Common myeloid progenitor, CD34-positive (primary cell): ENCODE measurements around the gene KLHL8.

Experiments used
- CTCF ChIA-PET: fragments of 350-600 bp; sonication (Branson Sonifier 250); formaldehyde crosslinking; loops from one replicate; lab custom pipeline; 2021; ENCODE audit warnings: antibody characterized with exemption; lab: Charles Lee
- POLR2A ChIA-PET: fragments of 350-600 bp; sonication (Branson Sonifier 250); formaldehyde crosslinking; loops from one replicate; lab custom pipeline; 2021; ENCODE audit warnings: antibody characterized with exemption; lab: Charles Lee
- DNase-seq, 3 donors: peaks; one replicate each; pipeline versions ENCODE4 v3.0.0 to v3.0.0-alpha.2; 2013
- H3K27ac ChIP-seq, 2 experiments: 1 replicate in 1 of 2; 2 replicates in 1 of 2; pipeline ENCODE4 v1.7.0; 2013; ENCODE audit warnings: inconsistent platforms in 2 of 2, low read length in 2 of 2, mild to moderate bottlenecking in 2 of 2, low read depth in 1 of 2, moderate library complexity in 1 of 2; ENCODE audit not compliant: severe bottlenecking in 2 of 2, insufficient read depth in 1 of 2, poor library complexity in 1 of 2
- H3K27me3 ChIP-seq, 5 experiments: replicated peaks in 2 of 5; 1 replicate in 3 of 5; 2 replicates in 2 of 5; pipeline versions ENCODE4 v1.6.1 to v1.7.0; 2013; ENCODE audit warnings: low read length in 4 of 5, mild to moderate bottlenecking in 2 of 5, moderate library complexity in 2 of 5, inconsistent platforms in 1 of 5; ENCODE audit not compliant: insufficient read depth in 5 of 5, control insufficient read depth in 4 of 5
- H3K36me3 ChIP-seq, 4 experiments: 1 replicate in 2 of 4; 2 replicates in 2 of 4; pipeline versions ENCODE4 v1.6.1 to v1.7.0; 2013; ENCODE audit warnings: low read length in 3 of 4, control low read depth in 1 of 4, mild to moderate bottlenecking in 1 of 4; ENCODE audit not compliant: control insufficient read depth in 4 of 4, insufficient read depth in 4 of 4
- H3K4me1 ChIP-seq, 4 experiments: 1 replicate in 3 of 4; 2 replicates in 1 of 4; pipeline versions ENCODE4 v1.6.1 to v1.7.1; 2013; ENCODE audit warnings: low read length in 3 of 4, mild to moderate bottlenecking in 3 of 4, control low read depth in 1 of 4, inconsistent platforms in 1 of 4, moderate library complexity in 1 of 4; ENCODE audit not compliant: control insufficient read depth in 4 of 4, insufficient read depth in 4 of 4; ENCODE audit errors: control extremely low read depth in 1 of 4
- H3K4me3 ChIP-seq, 7 experiments: 1 replicate in 4 of 7; 2 replicates in 3 of 7; pipeline versions ENCODE4 v1.5.1 to v1.7.0; 2013; ENCODE audit warnings: mild to moderate bottlenecking in 7 of 7, low read length in 6 of 7, moderate library complexity in 6 of 7, inconsistent platforms in 2 of 7, low read depth in 2 of 7, control low read depth in 1 of 7; ENCODE audit not compliant: insufficient read depth in 4 of 7, control insufficient read depth in 1 of 7; ENCODE audit errors: extremely low read depth in 1 of 7
- H3K9me3 ChIP-seq, 5 experiments: 1 replicate in 4 of 5; 2 replicates in 1 of 5; pipeline versions ENCODE4 v1.6.1 to v1.7.1; 2013; ENCODE audit warnings: low read length in 4 of 5, mild to moderate bottlenecking in 2 of 5, inconsistent platforms in 1 of 5, low read depth in 1 of 5, moderate library complexity in 1 of 5; ENCODE audit not compliant: control insufficient read depth in 4 of 5, insufficient read depth in 2 of 5; ENCODE audit errors: control extremely low read depth in 1 of 5
- WGBS: methylation state at CpG from one replicate; pipeline ENCODE4 v1.1.5; 2013; ENCODE audit not compliant: insufficient coverage; 5-methylcytosine and 5-hydroxymethylcytosine counted together

KLHL8 gene

DNA sequence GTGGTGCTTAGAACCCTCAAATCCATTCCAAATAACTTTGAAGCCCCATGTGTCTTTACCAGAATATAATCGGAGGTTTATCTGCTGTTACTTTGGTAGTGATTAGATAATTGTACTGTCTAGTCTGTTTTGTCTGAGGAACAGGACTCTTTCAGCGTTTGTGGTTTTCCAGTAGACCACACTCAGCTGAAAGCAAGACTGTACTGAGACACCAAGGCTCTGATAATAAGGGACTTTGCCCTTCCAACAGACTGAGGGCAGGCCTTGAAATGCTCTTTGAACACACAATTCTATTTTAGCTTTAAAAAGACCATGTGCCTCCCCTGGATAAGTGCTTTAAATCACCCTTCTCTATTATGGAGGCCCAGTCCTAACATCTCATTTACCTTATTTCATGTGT lies 76.1 kb downstream of the KLHL8 start:
- CTCF ChIA-PET, result interaction anchor here (0.7 to 1.6 kb wide), 2 partner anchors 11 to 91 kb away, joined by 3 to 4 read pairs; no protein-coding TSS in a partner anchor
- Histone ChIP-seq H3K27me3 (no peaks in the 10 kb centered on the region), H3K27ac (peak overlapping the region in 1 of 2 experiments; percentile 16), H3K4me1 (peaks cover 0 to 13% (median 5%) of the 10 kb centered on the region in 4 experiments), H3K9me3 (no peaks in the 10 kb centered on the region), H3K4me3 (no peak overlapping the region), H3K36me3 (peaks cover 5 to 33% (median 16%) of the 10 kb centered on the region in 4 experiments)
- POLR2A ChIA-PET, result interaction anchor here (0.6 kb wide), 1 partner anchor 247 kb away, joined by 3 read pairs; the partner anchor contains the start of gene HSD17B11
- DNase-seq, result peak in 2 of 3 donors; percentile 41 to 54
- 0% methylated on average over 1 of the region's 2 CpGs for WGBS

DNA sequence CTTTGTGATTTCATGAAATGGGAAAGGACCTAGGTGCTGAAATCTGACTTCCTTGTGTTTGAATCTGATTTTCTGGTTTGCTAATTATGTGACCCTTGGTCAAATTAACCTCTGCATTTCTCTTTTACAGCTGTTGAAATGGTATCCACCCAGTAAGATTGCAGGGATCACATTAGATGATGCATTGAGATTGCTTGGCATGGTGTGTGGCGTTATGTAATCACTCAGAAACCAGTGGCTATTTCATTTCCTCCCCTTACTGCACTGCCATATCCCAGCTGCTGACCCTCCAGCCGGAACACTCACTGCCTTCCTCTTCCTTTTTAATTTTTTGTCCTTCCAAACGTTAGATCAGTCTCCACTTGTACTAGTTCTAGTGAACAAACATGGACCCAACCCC lies 79.0 kb downstream of the KLHL8 start:
- WGBS, result 83% methylated on average over 2 of the region's 3 CpGs
- peaks cover 15 to 51% (median 29%) of the 10 kb centered on the region in 4 experiments for H3K36me3 ChIP-seq
- no peaks in the 10 kb centered on the region for H3K9me3 ChIP-seq
- H3K4me1 ChIP-seq, result peaks cover 0 to 13% (median 5%) of the 10 kb centered on the region in 4 experiments
- no peak overlapping the region for H3K4me3 ChIP-seq
- no peaks in the 10 kb centered on the region for H3K27me3 ChIP-seq
- CTCF ChIA-PET, result interaction anchor here (1.0 kb wide), 1 partner anchor 219 kb away, joined by 3 read pairs; no protein-coding TSS in a partner anchor
- H3K27ac ChIP-seq, result no peak overlapping the region
- POLR2A ChIA-PET, result no interaction called here
- DNase-seq, result no peak

DNA sequence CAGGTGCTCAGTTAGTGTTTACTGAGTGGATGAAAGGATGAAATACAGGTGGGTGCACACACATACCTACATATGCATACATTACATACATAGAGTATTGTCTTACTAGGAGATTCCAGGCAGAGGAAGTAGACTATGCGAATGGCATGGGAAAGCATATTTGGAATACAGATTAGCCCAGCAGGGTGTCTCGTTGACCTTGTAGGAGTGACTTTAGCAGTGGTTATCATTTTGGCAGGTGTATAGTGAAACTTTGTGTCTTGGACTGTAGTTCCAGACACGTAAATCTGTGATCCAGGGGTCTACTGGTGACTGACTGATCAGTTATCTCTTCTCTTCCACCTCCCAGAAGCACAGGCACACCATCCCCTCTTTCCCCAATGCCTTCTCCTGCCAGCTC lies 86.3 kb downstream of the KLHL8 start:
- CTCF ChIA-PET, result interaction anchor here (0.9 to 2.7 kb wide), 2 partner anchors 15 to 17 kb away, joined by 4 to 6 read pairs; no protein-coding TSS in a partner anchor

DNA sequence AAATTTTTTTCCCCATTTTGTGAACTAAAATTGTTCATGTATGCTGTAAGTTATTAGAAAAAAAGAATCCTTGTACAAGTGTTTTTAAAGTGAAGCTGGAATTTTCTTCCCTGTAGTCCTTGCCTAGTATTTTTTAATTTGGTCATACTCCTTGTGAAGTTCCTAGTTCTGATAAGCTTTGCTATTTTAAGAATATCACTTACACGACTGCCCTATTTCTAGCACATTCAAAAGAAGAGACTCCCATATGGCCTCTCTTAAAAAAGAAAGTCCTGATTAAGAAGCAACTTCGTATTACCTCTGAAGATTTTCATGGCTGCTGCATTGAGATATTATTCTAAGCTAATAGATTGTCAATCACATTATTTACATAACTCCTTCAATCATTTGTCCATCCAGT lies 87.2 kb downstream of the KLHL8 start:
- Histone ChIP-seq H3K27ac (no peak overlapping the region), H3K4me1 (no peaks in the 10 kb centered on the region), H3K36me3 (peaks cover 45 to 94% (median 68%) of the 10 kb centered on the region in 4 experiments), H3K27me3 (no peaks in the 10 kb centered on the region), H3K4me3 (no peak overlapping the region), H3K9me3 (no peaks in the 10 kb centered on the region)
- ChIA-PET POLR2A (no interaction called here), CTCF (interaction anchor here (0.9 to 1.4 kb wide), 3 partner anchors 11 to 100 kb away, joined by 3 to 5 read pairs (median 3); no protein-coding TSS in a partner anchor)
- no peak for DNase-seq
- WGBS, result 80% methylated on average over 1 of the region's 2 CpGs

More for the DNA sequence above, 86.3 kb downstream of the KLHL8 start:
- no peaks in the 10 kb centered on the region for H3K27me3 ChIP-seq
- no peaks in the 10 kb centered on the region for H3K4me1 ChIP-seq
- H3K36me3 ChIP-seq, result peaks cover 41 to 86% (median 60%) of the 10 kb centered on the region in 4 experiments
- DNase-seq, result no peak
- H3K9me3 ChIP-seq, result no peaks in the 10 kb centered on the region
- POLR2A ChIA-PET, result no interaction called here
- H3K27ac ChIP-seq, result no peak overlapping the region
- WGBS, result 100% methylated on average over 3 of the region's 3 CpGs
- H3K4me3 ChIP-seq, result no peak overlapping the region

DNA sequence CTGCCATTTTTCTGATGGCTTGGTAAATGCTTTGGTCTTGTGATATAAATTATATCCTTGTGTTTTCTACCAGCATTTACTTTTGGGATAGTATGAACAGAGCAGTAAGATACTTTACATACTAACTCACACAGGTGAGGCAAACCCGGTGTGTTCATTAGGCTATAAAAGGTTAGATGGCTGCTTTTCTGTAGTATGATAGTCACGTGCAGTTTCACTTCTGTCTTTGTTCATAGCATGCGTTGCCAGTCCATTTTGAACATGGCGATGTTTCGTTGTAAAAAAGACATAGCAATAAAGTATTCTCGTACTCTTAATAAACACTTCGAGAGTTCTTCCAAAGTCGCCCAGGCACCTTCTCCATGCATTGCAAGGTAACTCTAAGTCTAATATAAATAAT lies 88.4 kb downstream of the KLHL8 start:
- H3K27ac ChIP-seq, result no peak overlapping the region
- ChIA-PET CTCF (interaction anchor here (1.3 to 1.4 kb wide), 2 partner anchors 10 to 101 kb away, joined by 3 to 5 read pairs; no protein-coding TSS in a partner anchor), POLR2A (no interaction called here)
- DNase-seq, result no peak
- WGBS, result 90% methylated on average over 5 of the region's 8 CpGs
- no peaks in the 10 kb centered on the region for H3K27me3 ChIP-seq
- peaks cover 46 to 95% (median 70%) of the 10 kb centered on the region in 4 experiments for H3K36me3 ChIP-seq
- no peak overlapping the region for H3K4me3 ChIP-seq
- no peaks in the 10 kb centered on the region for H3K4me1 ChIP-seq
- no peaks in the 10 kb centered on the region for H3K9me3 ChIP-seq

DNA sequence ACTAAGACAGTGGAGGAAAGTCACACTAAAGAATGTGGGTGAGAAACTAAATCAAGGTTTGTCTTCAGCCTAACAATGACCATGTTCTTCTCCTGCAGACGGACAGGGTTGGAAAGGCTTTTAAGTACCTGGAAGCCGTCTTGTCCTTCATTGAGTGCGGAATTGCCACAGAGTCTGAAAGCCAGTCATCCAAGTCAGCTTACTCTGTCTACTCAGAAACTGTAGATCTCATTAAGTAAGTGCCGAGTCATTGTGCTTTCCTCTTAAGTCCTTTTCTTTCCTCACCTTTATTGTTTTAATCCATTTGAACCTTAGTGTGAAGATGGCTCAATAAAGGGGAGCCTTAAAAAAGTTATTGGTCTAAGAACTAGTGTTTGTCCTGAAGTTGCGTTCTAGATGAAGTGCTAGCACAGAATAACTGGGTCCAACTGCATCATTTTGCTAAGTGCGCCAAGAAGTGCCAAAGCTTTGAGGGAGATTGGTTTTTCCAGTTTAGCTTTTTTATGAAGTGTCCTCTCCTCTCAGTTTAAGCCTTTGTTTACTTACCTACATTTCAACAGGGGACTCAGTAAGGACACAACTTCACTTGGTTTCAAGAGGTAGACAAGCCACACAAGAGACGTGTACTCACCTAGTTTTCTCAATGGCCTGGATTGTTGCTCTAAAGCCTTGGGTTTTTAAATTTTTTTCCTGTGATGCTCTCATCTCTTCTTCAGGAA lies 89.3 kb downstream of the KLHL8 start:
- peak in 1 of 3 donors; percentile 10 for DNase-seq
- CTCF ChIA-PET, result no interaction called here

DNA sequence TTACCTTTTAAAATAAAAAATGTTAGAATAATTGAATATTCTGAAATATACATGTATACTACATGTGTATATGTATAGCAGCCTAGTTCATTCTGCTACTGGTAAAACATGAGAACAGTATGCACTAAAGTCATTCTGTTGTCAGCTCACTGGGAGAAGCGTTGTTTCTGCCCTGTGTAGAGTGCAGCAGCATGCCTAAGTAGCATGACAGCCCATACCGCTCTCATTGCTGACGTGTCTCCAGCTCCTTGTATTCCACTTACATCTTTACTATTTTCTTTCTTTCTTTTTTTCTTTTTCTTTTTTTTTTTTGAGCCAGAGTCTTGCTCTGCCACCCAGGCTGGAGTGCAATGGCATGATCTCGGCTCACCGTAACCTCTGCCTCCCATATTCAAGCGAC lies 90.7 kb downstream of the KLHL8 start:
- H3K4me1 ChIP-seq, result no peaks in the 10 kb centered on the region
- peaks cover 48 to 96% (median 67%) of the 10 kb centered on the region in 4 experiments for H3K36me3 ChIP-seq
- no peak for DNase-seq
- ChIA-PET CTCF (no interaction called here), POLR2A (no interaction called here)
- 100% methylated on average over 2 of the region's 6 CpGs for WGBS
- H3K27ac ChIP-seq, result no peak overlapping the region
- no peaks in the 10 kb centered on the region for H3K9me3 ChIP-seq
- H3K4me3 ChIP-seq, result no peak overlapping the region
- no peaks in the 10 kb centered on the region for H3K27me3 ChIP-seq

More for the DNA sequence above, 89.3 kb downstream of the KLHL8 start:
- POLR2A ChIA-PET, result no interaction called here
- H3K36me3 ChIP-seq, result peaks cover 45 to 95% (median 68%) of the 10 kb centered on the region in 4 experiments
- H3K9me3 ChIP-seq, result no peaks in the 10 kb centered on the region
- no peaks in the 10 kb centered on the region for H3K27me3 ChIP-seq
- no peaks in the 10 kb centered on the region for H3K4me1 ChIP-seq
- H3K4me3 ChIP-seq, result no peak overlapping the region
- WGBS, result 96% methylated on average over 5 of the region's 7 CpGs
- no peak overlapping the region for H3K27ac ChIP-seq
